Immature natural killer cell (primary cell): ENCODE results near the gene GLYR1. TPM values are rescaled to one million over a fixed set of nuclear protein-coding genes. Genes with fewer than 3 reads are reported as not detected.
A peak's percentile ranks its signal among the peaks of the same experiment; 100 is the strongest.

Experiments
- DNase-seq, 3 donors: peaks; one replicate each; pipeline ENCODE4 v3.0.0; 2022; ENCODE audit warnings: mixed read lengths in 1 of 3
- H3K27ac Mint-ChIP-seq, 6 donors: one replicate each; pipeline ENCODE4 v1.8.0; 2020; ENCODE audit warnings: mixed read lengths in 6 of 6, mild to moderate bottlenecking in 5 of 6, inconsistent platforms in 4 of 6, moderate library complexity in 3 of 6
- H3K27me3 Mint-ChIP-seq, 3 donors: one replicate each; pipeline ENCODE4 v1.8.0; 2020 to 2021; ENCODE audit warnings: low read depth in 3 of 3, mild to moderate bottlenecking in 3 of 3, mixed read lengths in 3 of 3, moderate library complexity in 3 of 3, inconsistent platforms in 1 of 3
- H3K36me3 Mint-ChIP-seq, 3 donors: one replicate each; pipeline ENCODE4 v1.8.0; 2020; ENCODE audit warnings: mixed read lengths in 3 of 3, inconsistent platforms in 2 of 3, mild to moderate bottlenecking in 2 of 3
- H3K4me1 Mint-ChIP-seq, 2 donors: one replicate each; pipeline ENCODE4 v1.8.0; 2020; ENCODE audit warnings: inconsistent platforms in 2 of 2, mild to moderate bottlenecking in 2 of 2, mixed read lengths in 2 of 2, moderate library complexity in 1 of 2
- H3K4me3 Mint-ChIP-seq, 5 donors: one replicate each; pipeline ENCODE4 v1.8.0; 2020; ENCODE audit warnings: mild to moderate bottlenecking in 5 of 5, mixed read lengths in 5 of 5, inconsistent platforms in 3 of 5, moderate library complexity in 3 of 5
- H3K9me3 Mint-ChIP-seq, 6 donors: one replicate each; pipeline ENCODE4 v1.8.0; 2020; ENCODE audit warnings: mild to moderate bottlenecking in 6 of 6, mixed read lengths in 6 of 6, inconsistent platforms in 4 of 6, moderate library complexity in 3 of 6
- polyA plus RNA-seq, 3 donors: library from polyadenylated mRNA; unstranded; fragments of 300-500 nt; fragmentation: Illumina TruSeq; gene quantifications; one replicate each; pipeline ENCODE4 v1.2.3, GENCODE V29; 2021

Gene GLYR1
- polyA plus RNA-seq, 3 donors from 2014 or later = 26.0 to 50.2 (median 27.9) TPM

DNA sequence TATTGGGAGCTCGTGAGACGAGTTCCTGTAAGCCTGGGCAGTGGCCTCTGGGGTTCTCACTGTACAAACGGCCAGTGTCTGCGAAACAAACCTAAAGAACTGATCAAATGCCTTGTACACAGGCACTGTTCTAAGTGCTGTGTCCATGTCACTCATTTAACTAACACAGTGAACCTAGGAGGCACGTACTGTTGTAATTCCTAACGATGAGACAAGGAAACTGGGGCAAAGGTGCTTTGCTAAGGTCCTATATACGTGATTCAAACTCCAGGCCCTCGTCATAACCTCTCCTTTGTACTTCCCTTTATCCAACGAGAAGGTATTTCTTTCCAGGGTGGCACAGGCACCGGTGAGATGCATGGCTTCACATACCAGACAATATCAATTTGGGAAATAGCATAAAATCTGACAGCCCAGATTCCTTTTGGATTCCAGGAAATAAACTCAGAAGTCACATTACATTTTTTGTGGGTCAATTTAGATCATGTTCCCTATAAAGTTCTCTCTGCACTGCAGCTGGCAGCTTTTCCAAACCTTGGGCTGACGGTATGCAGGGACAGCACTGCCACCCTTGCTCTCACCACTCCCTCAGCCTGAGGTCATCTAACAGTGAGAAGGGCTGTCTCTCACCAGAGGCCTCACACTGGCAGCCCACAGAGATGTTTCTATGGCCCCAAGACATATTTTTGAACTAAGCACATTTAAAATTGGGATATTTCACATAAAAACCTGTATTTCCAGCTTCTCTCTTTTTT lies 18.3 kb downstream of the GLYR1 start:
- no peaks in the 10 kb centered on the region for H3K9me3 Mint-ChIP-seq
- no peak overlapping the region for H3K27ac Mint-ChIP-seq
- H3K4me3 Mint-ChIP-seq = no peak overlapping the region
- H3K27me3 Mint-ChIP-seq = no peaks in the 10 kb centered on the region
- H3K4me1 Mint-ChIP-seq = peaks cover 9 to 10% of the 10 kb centered on the region in 2 donors
- no peak for DNase-seq
- H3K36me3 Mint-ChIP-seq = peaks cover 21 to 52% (median 33%) of the 10 kb centered on the region in 3 donors

DNA sequence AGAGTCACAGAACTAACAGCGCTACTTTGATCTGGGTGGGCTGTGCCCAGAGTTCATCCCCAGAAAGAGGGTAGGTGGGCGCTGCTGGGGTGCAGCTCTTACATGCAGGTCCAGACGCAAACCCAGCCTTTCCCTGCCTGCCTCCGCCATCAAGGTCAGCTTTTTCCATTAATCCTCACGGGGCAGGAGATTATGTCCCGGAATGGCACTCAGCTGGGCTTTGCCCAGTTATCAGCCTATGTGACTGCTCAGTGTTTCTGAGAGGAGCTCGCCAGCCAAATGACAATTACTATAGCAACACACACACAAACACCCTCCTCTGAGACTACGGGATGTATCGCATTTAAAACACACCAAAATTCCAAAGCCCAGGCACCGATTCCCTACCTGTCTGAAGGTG lies 20.1 kb downstream of the GLYR1 start:
- no peaks in the 10 kb centered on the region for H3K27me3 Mint-ChIP-seq
- H3K27ac Mint-ChIP-seq = no peak overlapping the region
- peaks cover 15 to 50% (median 28%) of the 10 kb centered on the region in 3 donors for H3K36me3 Mint-ChIP-seq
- no peak for DNase-seq
- H3K4me1 Mint-ChIP-seq = peaks cover 0 to 2% of the 10 kb centered on the region in 2 donors
- H3K4me3 Mint-ChIP-seq = no peak overlapping the region
- H3K9me3 Mint-ChIP-seq = no peaks in the 10 kb centered on the region

DNA sequence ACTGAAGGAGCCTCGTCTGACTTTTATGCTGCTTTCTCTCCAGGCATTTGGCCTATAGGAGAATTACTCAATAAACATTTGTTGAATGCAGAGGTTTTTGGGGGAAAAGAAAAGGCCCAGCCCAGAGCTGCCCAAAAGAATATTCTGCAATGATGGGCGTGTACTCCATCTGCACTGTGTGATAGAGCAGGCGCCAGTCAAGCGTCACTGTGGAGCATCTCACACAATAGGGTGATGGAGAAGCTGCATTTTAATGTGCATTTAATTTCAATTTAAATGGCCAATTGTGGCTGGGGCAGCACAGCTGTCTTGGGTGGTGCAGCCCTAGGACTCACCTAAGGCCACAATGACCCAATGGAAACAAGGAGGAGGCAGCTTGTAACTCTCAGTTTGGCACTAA lies 20.6 kb downstream of the GLYR1 start:
- no peaks in the 10 kb centered on the region for H3K9me3 Mint-ChIP-seq
- peaks cover 0 to 2% of the 10 kb centered on the region in 2 donors for H3K4me1 Mint-ChIP-seq
- no peak overlapping the region for H3K27ac Mint-ChIP-seq
- H3K4me3 Mint-ChIP-seq = no peak overlapping the region
- H3K27me3 Mint-ChIP-seq = no peaks in the 10 kb centered on the region
- peaks cover 17 to 51% (median 26%) of the 10 kb centered on the region in 3 donors for H3K36me3 Mint-ChIP-seq
- DNase-seq = no peak

DNA sequence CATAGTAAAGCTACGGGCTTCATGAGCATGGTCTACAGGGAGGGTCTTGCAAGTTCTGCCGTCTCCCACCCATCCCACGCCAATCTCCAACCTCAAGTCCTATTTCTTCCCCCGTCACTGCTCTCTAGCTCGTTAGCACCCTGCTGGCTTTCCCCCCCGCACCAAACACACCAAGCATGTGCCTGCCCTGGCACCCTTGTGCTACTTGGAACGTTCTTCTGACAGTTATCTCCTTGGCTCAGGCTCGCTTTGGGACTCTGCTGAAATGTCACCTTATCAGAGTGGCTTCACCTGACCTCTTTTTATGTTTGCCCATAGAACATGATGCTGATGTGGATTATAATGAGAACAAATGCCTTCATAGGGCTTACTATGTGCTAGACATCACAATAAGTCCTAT lies 21.9 kb downstream of the GLYR1 start:
- H3K27me3 Mint-ChIP-seq = no peaks in the 10 kb centered on the region
- H3K27ac Mint-ChIP-seq = peak overlapping the region in 1 of 6 donors; percentile 20
- no peaks in the 10 kb centered on the region for H3K9me3 Mint-ChIP-seq
- H3K4me1 Mint-ChIP-seq = no peaks in the 10 kb centered on the region
- peaks cover 11 to 43% (median 13%) of the 10 kb centered on the region in 3 donors for H3K36me3 Mint-ChIP-seq
- no peak overlapping the region for H3K4me3 Mint-ChIP-seq
- no peak for DNase-seq

DNA sequence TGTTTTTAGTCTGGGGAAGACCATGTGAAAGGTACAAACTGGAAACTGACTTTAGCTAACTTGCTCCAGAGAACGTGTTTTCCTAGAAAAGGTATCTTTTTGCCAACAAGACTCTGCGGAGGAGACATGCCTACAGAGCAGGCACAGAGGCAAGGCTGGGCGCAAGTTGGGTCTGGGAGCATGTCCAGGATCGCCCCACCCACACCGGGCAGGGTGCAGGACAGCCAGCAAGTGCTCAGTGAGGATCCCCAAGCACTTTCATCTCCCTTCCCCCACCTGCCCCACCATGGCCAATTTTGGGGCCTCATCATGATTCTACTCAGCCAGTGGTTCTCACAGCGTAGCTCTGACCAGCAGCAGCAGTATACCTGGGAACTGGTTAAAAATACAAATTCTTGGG lies 26.4 kb downstream of the GLYR1 start:
- Mint-ChIP-seq H3K36me3 (peaks cover 19 to 44% (median 20%) of the 10 kb centered on the region in 3 donors), H3K4me3 (no peak overlapping the region), H3K27ac (no peak overlapping the region), H3K9me3 (no peaks in the 10 kb centered on the region), H3K27me3 (peaks cover 0 to 1% (median 0%) of the 10 kb centered on the region in 3 donors), H3K4me1 (no peaks in the 10 kb centered on the region)
- no peak for DNase-seq

DNA sequence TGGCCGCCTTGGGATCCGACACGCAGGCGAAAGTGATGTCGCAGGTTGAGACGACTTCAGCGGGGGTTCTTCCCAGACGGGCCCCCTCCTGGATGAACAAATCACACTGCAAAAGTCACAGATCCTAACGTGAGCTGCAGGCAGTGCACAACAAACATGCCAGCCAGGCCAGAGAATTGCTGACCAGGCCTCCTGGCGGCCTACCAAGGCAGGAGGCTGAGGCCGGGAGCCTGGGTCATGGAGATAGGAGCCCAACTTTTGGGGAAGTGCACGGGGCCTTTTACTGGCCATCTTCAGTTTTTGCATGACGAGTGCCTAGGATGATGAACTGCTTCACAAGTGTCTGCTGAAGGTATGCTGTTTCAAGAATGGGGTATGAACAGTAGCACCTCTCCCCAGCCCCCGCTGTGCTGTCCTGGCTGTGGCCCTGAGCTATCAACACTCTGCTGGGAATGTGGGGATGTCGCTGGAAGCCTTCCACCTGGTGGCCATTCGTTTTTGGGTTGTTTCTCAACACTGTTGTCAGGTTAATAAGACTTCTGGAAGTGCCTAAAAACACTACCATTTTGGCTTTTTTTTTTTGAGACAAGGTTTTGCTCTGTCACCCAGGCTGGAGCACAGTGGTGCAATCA lies 32.4 kb downstream of the GLYR1 start:
- H3K27ac Mint-ChIP-seq = peak overlapping the region in 2 of 6 donors; percentile 2 to 57
- no peaks in the 10 kb centered on the region for H3K9me3 Mint-ChIP-seq
- no peaks in the 10 kb centered on the region for H3K4me1 Mint-ChIP-seq
- no peak for DNase-seq
- H3K4me3 Mint-ChIP-seq = no peak overlapping the region
- peaks cover 0 to 3% (median 0%) of the 10 kb centered on the region in 3 donors for H3K27me3 Mint-ChIP-seq
- peaks cover 15 to 42% (median 15%) of the 10 kb centered on the region in 3 donors for H3K36me3 Mint-ChIP-seq

DNA sequence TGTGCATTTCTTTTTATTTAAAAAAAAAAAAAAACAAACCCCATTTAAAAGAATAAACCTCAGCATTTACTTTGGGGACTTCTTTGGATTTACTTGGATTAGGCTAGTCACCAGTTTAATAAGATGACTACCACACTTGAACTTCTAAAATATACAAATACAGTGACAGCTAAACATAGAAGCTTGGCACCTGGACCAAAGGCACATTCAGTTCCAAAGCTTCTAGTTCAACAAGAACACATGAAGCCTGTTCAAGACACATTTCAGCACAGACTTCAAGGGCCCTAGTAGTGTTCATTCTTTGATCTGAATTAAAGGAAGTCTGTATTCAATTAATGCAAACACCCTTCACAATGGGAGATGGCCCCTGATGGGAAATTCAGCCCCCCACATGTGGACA lies 33.0 kb downstream of the GLYR1 start:
- Mint-ChIP-seq H3K27me3 (peaks cover 0 to 3% (median 0%) of the 10 kb centered on the region in 3 donors), H3K36me3 (peaks cover 15 to 40% (median 15%) of the 10 kb centered on the region in 3 donors), H3K4me1 (no peaks in the 10 kb centered on the region), H3K27ac (peak overlapping the region in 1 of 6 donors; percentile 34), H3K4me3 (no peak overlapping the region), H3K9me3 (no peaks in the 10 kb centered on the region)
- no peak for DNase-seq

DNA sequence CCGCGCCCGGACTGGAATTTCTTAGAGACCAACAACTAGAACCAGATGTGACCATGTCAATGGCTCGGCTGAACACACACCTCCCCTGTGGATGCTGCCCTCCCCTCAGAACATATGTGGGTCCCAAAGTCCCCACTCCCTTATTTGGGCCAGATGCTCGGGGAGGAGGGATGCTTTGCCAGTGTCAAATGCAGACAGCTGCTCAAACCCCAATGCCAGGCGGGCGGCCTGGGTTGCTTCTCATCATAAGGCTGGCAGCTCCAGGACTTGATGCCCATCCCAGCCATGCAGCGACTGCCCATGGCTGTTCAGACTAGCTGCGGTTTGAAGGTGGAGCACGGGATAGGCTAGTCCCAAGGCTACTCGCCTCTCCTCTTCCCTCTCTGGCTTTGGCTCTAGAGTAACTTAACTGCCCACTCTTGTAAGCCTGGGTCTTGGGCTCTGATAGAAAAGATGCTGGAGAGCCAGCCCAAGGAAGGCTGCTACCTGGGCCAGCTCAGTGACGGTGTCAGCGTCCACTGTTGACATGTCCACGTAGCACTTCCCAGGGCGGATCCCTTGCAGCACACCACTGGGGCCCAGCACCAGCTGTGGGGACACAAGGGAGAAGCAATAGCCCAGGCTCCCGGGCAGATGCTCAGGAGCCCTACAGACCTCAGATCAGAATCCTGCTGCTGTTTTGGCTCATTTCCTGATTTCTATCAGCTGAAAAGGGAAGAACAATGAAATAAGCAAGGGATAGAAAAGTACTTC lies 33.7 kb downstream of the GLYR1 start:
- no peak for DNase-seq
- no peak overlapping the region for H3K4me3 Mint-ChIP-seq
- H3K27ac Mint-ChIP-seq = no peak overlapping the region
- H3K4me1 Mint-ChIP-seq = no peaks in the 10 kb centered on the region
- no peaks in the 10 kb centered on the region for H3K9me3 Mint-ChIP-seq
- peaks cover 15 to 35% (median 15%) of the 10 kb centered on the region in 3 donors for H3K36me3 Mint-ChIP-seq
- peaks cover 0 to 2% (median 0%) of the 10 kb centered on the region in 3 donors for H3K27me3 Mint-ChIP-seq

DNA sequence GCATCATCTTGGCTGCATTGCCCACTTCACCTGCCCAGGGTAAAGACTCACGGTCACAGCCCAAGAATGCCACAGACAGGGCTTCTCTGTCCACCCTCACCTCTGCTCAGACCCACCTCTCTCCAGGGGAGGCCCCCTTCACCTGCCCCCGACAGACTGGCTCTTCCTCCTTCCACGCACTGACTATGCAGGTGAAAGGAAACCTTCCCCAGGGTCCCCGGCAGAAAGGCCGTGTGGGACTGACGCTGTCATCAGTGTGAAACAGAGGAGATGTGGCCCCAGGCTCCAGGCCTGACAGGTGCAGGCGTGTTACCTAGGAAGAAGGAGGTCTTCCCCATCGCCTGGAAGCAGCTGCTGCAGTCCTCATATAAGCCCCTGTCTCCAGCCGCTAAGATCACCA lies 35.3 kb downstream of the GLYR1 start:
- no peaks in the 10 kb centered on the region for H3K9me3 Mint-ChIP-seq
- H3K27ac Mint-ChIP-seq = peak overlapping the region in 1 of 6 donors; percentile 58
- no peak for DNase-seq
- H3K4me3 Mint-ChIP-seq = no peak overlapping the region
- peaks cover 0 to 2% (median 0%) of the 10 kb centered on the region in 3 donors for H3K27me3 Mint-ChIP-seq
- no peaks in the 10 kb centered on the region for H3K4me1 Mint-ChIP-seq
- peaks cover 11 to 40% (median 15%) of the 10 kb centered on the region in 3 donors for H3K36me3 Mint-ChIP-seq

DNA sequence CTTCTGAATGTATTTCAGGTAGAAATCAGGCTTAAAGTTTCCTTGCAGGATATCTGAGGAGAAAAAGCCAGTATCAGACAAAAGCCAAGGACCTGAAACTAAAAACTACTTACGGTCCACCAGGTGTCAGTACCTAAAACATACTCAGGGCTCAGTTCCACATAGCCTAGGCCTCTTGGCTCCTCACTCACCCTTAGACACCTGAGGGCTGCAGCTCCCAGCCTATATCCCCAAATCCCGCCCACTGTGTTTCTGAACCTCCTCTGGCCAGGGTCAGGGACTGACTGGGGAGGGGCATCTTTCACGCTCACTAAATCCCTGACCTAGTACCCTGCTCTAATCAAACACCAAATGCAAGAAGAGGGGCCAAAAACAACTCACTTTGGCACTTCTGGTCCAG lies 35.8 kb downstream of the GLYR1 start:
- Mint-ChIP-seq H3K4me3 (no peak overlapping the region), H3K4me1 (no peaks in the 10 kb centered on the region), H3K9me3 (no peaks in the 10 kb centered on the region), H3K27ac (no peak overlapping the region), H3K27me3 (peaks cover 0 to 2% (median 0%) of the 10 kb centered on the region in 3 donors), H3K36me3 (peaks cover 9 to 37% (median 12%) of the 10 kb centered on the region in 3 donors)
- DNase-seq = no peak

DNA sequence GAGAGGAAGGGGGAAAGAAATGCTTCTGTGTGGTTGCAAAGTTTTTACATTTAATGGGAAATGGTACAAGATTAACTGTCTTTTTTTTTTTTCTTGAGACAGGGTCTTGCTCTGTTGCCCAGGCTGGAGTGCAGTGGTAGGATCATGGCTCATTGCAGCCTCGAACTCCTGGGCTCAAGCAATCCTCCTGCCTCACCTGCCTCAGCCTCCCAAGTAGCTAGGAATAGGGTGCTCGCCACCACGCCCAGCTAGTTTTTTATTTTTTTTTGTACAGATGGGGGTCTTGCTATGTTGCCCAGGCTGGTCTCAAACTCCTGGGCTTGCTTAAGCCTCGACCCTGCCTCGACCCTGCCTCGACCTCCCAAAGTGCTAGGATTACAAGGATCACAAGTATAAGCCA lies 40.8 kb downstream of the GLYR1 start:
- DNase-seq = no peak
- no peaks in the 10 kb centered on the region for H3K9me3 Mint-ChIP-seq
- peak overlapping the region in 1 of 6 donors; percentile 14 for H3K27ac Mint-ChIP-seq
- H3K4me1 Mint-ChIP-seq = peaks cover 7 to 11% of the 10 kb centered on the region in 2 donors
- H3K27me3 Mint-ChIP-seq = peaks cover 0 to 2% (median 0%) of the 10 kb centered on the region in 3 donors
- H3K4me3 Mint-ChIP-seq = no peak overlapping the region
- peaks cover 0 to 11% (median 0%) of the 10 kb centered on the region in 3 donors for H3K36me3 Mint-ChIP-seq

DNA sequence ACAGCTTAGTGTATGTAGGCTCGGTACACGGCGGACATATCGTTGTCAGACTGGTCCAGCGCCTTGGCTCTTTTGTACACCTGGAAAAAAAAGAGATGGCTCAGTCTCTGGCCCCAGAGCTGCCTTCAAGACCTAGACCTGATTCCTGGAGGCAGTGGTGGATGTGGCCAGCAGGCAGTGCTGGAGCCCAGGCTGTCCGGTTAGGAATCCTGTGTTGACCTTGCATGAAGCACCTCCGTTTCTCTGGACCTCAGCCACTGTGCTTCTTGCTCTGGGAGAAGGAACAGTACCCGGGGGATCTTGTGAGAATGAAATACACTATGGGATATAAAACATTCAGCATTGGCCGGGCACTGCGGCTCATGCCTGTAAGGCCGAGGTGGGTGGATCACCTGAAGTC lies 41.9 kb downstream of the GLYR1 start:
- peak overlapping the region in 1 of 6 donors; percentile 40 for H3K27ac Mint-ChIP-seq
- H3K4me1 Mint-ChIP-seq = peaks cover 11 to 14% of the 10 kb centered on the region in 2 donors
- no peaks in the 10 kb centered on the region for H3K9me3 Mint-ChIP-seq
- H3K36me3 Mint-ChIP-seq = peaks cover 0 to 8% (median 0%) of the 10 kb centered on the region in 3 donors
- no peak overlapping the region for H3K4me3 Mint-ChIP-seq
- peaks cover 0 to 2% (median 0%) of the 10 kb centered on the region in 3 donors for H3K27me3 Mint-ChIP-seq
- DNase-seq = no peak

DNA sequence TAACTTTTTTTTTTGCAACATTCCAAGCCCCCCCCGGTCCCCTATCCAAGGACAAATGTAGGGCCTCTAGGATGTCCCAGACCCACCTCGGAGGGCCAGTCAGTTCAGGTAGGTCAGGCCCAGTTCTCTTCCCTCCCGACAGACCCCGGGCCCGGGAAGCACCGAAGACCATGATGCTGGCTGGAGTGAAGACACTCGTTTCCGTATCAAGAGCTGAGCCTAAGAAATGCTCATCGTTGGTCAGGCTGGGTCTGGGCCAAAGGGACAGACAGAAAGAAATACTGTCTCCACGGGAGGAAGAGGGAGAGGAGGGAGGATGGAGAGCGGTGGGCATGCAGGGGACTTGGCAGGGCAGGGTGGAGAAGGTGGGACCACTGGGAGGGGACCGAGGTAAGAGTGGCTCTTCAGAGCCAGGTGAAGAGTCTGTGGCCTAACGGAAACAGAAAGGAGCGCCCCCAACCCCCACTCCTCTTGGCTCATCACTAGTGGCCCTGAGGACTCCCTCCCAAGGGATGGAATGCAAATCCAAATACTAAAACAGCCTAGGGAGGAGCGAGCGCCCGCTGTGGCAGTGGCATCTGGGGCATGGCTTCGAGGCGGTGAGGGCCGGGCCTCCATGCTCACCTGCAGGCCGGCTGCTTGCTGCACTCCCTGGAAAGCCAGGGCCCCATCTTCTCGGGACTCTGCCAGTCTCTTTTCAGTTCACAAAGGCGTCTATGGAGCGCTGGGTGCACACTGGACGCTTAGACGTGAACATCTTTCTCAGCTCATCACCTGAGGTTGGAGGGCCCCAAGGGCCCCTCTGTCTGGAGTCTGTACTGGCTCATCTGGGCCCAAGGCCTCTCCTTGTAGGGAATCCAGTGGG lies 43.0 kb downstream of the GLYR1 start:
- Mint-ChIP-seq H3K4me1 (peaks cover 11 to 14% of the 10 kb centered on the region in 2 donors), H3K4me3 (peak overlapping the region in 4 of 5 donors; percentile 15 to 88 (median 58)), H3K27ac (peak overlapping the region in 1 of 6 donors; percentile 49), H3K36me3 (peaks cover 0 to 8% (median 0%) of the 10 kb centered on the region in 3 donors), H3K27me3 (peaks cover 0 to 2% (median 0%) of the 10 kb centered on the region in 3 donors), H3K9me3 (no peaks in the 10 kb centered on the region)
- no peak for DNase-seq
